ENCODE results near the gene UPK3BL2.
"Not testable (repeated sequence)": the region's sequence is repeated elsewhere in the genome, so short reads cannot be mapped to it uniquely, and the experiment has no call there.

Gene UPK3BL2

GRCh38 chr7:102493220-102493935 is 50.1 kb downstream of the UPK3BL2 start:
- not testable (repeated sequence) for DNase-seq

DNA sequence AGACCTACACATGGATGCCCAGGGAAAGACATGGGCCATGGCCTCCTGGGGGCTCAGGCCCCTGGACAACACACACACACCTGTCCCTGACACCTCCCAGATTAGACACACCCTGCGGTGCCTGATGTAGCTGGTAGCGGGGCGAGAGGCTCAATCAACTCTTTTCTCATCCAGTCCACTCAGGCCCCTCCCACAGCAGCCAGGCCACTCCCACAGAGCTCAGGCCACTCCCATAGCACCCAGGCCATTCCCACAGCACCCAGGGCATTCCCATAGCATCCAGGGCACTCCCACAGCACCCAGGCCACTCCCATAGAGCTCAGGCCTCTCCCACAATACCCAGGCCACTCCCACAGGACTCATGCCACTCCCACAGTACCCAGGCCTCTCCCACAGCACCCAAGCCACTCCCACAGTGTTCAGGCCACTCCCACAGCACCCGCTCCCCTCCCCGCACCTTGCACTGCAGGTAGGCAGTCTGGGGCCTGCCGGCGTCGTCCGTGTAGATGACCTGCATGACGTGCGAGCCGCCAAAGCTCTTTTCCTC is 52.9 kb downstream of the UPK3BL2 start:
- not testable (repeated sequence) for DNase-seq
